HEK293T (cell line): ENCODE results near the gene NDUFAF3.

Experiments used
- ARNT ChIP-seq: fragments of 450-650 bp; IDR thresholded peaks from 2 replicates; pipeline ENCODE4 v1.6.1; 2017; ENCODE audit warnings: mild to moderate bottlenecking
- BHLHE40 ChIP-seq: fragments of 450-650 bp; IDR thresholded peaks from 2 replicates; pipeline ENCODE4 v1.6.1; 2016; ENCODE audit warnings: mild to moderate bottlenecking, moderate library complexity, borderline replicate concordance
- CTBP1 ChIP-seq: fragments of 450-650 bp; IDR thresholded peaks from 2 replicates; pipeline ENCODE4 v1.6.1; 2016; ENCODE audit warnings: borderline replicate concordance
- ELF4 ChIP-seq: fragments of 450-650 bp; IDR thresholded peaks from 2 replicates; pipeline ENCODE4 v1.6.1; 2017; ENCODE audit warnings: antibody characterized with exemption
- FOXA1 ChIP-seq: fragments of 450-650 bp; IDR thresholded peaks from 2 replicates; pipeline ENCODE4 v1.6.1; 2016; ENCODE audit warnings: mild to moderate bottlenecking
- FOXK2 ChIP-seq: fragments of 450-650 bp; IDR thresholded peaks from 2 replicates; pipeline ENCODE4 v1.6.1; 2016; ENCODE audit warnings: mild to moderate bottlenecking
- FOXM1 ChIP-seq: fragments of 450-650 bp; IDR thresholded peaks from 2 replicates; pipeline ENCODE4 v1.6.1; 2017; ENCODE audit warnings: mild to moderate bottlenecking, borderline replicate concordance
- LEF1 ChIP-seq: fragments of 450-650 bp; IDR thresholded peaks from 2 replicates; pipeline ENCODE4 v1.6.1; 2017; ENCODE audit warnings: mild to moderate bottlenecking, borderline replicate concordance
- NFRKB ChIP-seq: fragments of 450-650 bp; IDR thresholded peaks from 2 replicates; pipeline ENCODE4 v1.6.1; 2016; ENCODE audit warnings: mild to moderate bottlenecking, moderate library complexity
- SP1 ChIP-seq: fragments of 450-650 bp; IDR thresholded peaks from 2 replicates; pipeline ENCODE4 v1.6.1; 2017
- SUZ12 ChIP-seq: fragments of 450-650 bp; IDR thresholded peaks from 2 replicates; pipeline ENCODE4 v1.6.1; 2016; ENCODE audit warnings: mild to moderate bottlenecking
- TARDBP ChIP-seq: fragments of 450-650 bp; IDR thresholded peaks from 2 replicates; pipeline ENCODE4 v1.6.1; 2016
- ZNF384 ChIP-seq: fragments of 450-650 bp; IDR thresholded peaks from 2 replicates; pipeline ENCODE4 v1.6.1; 2016

DNA sequence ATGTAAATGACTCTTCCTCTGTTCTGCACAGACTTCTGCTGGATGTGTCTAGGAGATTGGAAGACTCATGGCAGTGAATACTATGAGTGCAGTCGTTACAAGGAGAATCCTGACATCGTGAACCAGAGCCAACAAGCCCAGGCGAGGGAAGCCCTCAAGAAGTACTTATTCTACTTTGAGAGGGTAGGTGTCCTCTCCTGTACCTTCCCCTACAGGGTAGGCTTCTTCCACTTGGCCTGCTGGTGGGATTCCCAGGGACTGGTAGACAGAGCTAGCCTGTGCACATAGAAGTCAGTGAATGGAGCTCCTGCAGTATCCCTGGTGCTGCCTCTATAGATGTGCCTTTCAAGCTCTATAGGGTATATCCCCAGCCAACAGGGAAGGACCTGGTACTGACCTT lies 42.5 kb upstream of the NDUFAF3 start:
- TF ChIP-seq SUZ12 (no peak), ARNT (no peak), FOXA1 (no peak), ELF4 (no peak), CTBP1 (no peak), FOXM1 (no peak), SP1 (no peak), FOXK2 (no peak), NFRKB (no peak), TARDBP (no peak), ZNF384 (no peak), BHLHE40 (no peak), LEF1 (no peak)
